ENCODE data around the gene MOB2.

The MOB2 gene

GRCh38 chr11:1484695-1485503, 1.7 kb downstream of the MOB2 start:
- no peak for DNase-seq

DNA sequence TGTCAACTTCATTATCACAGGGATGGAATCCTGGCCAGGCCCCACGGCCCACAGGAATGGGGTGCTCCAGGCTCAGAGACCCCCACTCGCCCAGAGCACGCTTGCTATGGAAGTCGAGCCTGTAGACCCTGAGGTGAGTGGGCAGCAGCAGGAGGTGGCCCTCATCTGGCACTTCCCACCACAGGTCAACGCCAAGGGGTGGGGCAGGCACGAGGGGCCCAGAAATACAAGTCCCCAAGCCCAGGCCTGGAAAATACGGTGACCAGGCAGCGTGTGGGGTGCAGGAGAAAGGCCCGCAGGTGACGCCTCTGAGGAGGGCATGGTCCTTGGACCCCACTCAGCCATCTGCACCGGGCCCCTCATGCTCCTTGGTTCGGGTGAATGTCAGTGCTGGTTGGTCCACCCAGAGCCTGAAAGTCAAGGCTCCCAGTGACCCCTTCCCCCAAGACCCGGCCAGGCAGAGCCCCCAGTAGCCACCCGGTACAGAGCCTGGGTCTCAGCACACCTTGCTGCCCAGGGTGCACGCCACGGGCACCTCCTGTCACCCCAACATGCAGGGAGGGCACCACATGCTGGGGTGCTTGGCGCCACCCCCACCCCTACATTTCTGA, 2.4 kb downstream of the MOB2 start:
- DNase-seq: no peak

- no peak for DNase-seq
These were observed 3.1 kb downstream of the MOB2 start for GRCh38 chr11:1483445-1483961.

GRCh38 chr11:1482581-1483444, 3.8 kb downstream of the MOB2 start:
- no peak for DNase-seq

DNA sequence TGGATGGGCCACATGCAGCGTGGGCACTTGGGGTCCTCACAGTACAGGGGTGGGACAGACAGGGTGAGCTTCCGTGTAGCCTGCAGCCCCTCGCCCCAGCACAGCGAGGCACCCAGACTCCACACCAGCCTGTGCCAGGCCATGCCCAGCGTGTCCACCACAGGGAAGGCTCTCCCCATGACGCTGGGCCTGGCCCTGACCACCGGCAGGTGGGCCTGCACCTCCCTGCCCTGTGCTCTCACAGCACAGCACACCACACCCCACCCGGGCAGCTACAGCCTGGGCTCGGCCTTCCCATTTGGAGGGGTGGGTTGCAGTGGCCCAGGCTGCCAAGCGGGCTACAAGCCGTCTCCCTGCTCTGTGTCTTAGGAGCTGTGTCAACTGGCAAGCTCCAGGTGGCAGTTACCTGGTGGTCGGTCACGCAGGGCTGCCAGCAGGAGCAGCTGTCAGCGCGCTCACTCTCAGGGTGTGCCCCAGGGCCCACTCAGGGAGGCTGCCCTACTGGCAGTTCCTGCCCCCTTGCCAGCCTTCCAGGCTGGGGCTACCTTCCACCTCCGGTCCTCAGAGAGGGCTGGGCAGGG, 4.6 kb downstream of the MOB2 start:
- DNase-seq: peak; percentile 57

DNA sequence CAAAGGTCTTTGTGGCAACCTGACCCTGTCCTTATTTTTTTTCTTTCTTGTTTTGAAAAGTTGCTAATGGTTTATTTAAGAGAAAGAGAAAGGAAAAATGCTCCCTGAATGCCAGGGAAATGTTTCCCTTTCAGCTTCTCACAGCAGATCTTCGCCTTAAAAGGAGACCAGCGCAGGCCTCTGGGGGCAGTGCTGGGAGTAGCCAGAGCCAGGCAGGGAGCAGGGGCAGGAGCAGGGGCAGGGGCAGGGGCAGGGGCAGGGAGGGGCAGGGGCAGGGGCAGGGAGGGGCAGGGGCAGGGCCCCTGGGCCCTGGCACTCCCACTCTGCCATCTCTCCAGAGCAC, 5.1 kb downstream of the MOB2 start:
- no peak for DNase-seq

DNA sequence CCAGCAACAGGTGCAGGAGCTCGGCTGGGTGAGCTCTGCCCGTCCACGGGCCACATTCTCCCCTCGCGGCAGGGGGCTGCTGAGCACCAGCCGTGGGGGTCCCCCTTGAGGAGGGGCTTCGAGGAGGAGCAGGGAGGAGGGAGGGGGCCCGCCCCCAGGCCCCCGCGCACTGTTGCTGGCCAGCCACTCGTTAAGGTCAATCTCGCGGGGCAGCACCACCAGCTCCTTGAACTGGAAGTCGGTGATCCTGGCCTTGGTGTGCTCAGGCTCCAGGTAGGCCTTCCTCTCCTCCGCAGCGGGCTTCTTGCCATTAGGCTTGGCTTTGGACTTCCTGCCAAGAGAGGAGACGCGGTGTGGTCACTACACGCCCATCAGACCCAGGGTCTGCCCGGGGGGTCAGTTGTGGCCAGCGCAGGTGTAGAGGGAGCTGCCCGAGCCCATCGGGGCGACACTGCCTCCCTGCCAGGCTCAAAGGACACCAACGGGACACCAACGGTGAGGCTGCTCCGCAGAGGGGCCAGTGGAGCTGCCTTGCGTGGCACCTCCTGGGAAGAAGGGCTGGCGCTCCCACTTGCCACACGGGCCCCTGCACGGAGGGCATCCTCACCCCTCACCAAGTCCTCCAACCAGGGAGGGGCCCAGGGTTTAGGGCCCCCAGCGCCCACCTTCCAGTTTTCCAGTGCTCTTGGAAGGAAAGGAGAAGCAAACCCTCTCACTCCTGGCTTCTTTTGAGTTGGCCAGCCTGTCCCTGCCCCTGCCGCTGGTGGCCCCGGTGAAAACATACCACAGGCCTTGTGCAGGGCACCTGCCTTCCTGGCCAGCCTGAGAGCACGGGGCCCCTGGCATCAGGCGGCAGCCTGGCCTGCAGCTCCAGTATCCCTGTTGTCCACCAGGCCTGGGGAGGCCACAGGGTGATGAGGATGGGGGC, 5.8 kb downstream of the MOB2 start:
- DNase-seq: no peak

DNA sequence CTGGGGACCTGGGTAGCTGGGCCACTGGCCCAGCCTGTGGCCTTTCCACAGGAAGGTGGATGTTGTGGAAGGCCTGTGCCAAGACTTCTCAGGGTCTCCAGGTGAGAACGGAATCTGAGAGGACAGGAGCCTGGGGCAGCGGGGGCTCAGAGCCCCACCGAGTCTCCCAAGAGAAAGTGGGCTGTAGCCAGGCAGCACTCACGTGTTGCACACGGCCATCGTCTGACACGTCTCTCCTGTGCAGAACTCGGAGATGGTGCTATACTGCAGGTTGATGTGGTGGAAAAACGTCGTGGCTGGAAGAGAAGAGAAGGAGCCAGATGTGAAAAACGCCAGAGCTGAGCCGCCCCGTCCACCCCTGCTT, 6.4 kb downstream of the MOB2 start:
- DNase-seq: no peak

- no peak for DNase-seq
These were observed 6.9 kb downstream of the MOB2 start for GRCh38 chr11:1479678-1480118.

DNA sequence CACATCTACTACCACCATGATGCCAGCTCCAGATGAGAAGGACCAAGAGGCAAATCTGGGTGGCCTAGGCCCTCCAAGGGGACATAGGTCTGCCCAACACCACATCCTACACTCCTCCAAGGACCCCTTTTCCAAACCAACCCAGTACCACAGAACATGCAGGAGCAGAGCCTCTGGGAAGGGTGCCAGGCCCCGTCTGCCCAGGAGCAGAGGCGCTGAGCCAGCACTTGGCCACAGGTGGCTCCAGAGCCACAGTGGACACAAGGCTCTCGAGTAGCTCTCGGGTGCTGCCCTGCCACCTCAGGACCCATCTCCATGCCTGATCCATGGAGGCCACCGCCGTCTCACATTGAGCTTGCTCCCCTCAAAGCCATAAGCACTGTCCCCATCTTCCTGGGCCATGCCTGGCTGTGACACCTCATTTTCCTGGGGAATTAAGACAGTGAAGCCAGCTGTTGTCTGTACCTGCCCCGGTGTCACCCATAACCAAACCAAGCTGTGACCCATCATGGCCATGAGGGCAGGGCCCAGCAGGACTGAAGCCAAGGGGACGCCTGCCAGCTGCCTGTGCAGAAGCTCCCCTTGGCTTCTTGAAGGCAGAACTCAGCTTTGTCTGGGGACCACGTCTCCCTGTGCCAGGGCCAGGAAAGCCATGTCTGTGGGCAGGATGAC, 7.4 kb downstream of the MOB2 start:
- DNase-seq: no peak

DNA sequence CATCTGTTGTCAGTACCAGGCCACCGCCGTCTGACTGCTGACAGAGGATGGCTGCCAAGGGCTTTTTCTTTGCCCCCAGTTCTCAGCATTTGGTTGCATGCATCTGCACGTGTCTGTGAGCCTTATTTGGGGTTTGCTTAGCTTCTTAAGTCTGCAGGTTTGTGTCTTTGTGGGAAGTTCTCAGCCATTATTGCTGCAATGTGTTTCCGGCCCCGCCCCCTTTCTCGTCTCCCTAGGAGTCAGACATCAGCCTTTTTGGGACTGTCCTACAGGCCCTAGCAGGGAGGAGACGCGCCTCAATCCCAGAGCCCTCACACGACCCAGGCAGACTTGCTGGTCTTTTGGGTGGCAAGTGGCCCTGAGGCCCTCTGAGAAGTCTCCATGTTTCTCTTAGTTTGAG, 8.0 kb downstream of the MOB2 start:
- DNase-seq: no peak

- DNase-seq: no peak
These were observed 8.6 kb downstream of the MOB2 start for GRCh38 chr11:1478011-1478410.

GRCh38 chr11:1476940-1477736, 9.4 kb downstream of the MOB2 start:
- no peak for DNase-seq

DNA sequence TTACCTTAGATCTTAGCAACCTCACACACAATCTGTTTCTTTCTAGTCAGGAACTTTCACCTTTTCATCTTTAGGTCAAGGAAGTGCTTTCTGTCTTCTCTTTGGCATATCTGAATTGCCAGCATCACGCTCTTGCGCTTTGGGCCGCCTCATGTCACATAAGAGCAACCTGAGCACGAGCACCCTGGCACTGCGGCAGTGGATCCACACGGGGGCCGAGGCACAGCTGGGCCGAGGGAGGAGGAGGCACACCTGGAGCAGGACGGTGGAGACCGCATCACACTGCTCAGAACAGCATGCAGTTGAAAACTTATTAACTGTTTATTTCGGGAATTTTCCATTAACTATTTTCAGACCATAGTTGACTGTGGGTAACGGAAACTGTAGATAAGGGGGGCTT, 10.7 kb downstream of the MOB2 start:
- DNase-seq: no peak

- no peak for DNase-seq
These were observed 12.8 kb downstream of the MOB2 start for GRCh38 chr11:1473786-1474185.

- DNase-seq: no peak
These were observed 13.5 kb downstream of the MOB2 start for GRCh38 chr11:1473011-1473628.

DNA sequence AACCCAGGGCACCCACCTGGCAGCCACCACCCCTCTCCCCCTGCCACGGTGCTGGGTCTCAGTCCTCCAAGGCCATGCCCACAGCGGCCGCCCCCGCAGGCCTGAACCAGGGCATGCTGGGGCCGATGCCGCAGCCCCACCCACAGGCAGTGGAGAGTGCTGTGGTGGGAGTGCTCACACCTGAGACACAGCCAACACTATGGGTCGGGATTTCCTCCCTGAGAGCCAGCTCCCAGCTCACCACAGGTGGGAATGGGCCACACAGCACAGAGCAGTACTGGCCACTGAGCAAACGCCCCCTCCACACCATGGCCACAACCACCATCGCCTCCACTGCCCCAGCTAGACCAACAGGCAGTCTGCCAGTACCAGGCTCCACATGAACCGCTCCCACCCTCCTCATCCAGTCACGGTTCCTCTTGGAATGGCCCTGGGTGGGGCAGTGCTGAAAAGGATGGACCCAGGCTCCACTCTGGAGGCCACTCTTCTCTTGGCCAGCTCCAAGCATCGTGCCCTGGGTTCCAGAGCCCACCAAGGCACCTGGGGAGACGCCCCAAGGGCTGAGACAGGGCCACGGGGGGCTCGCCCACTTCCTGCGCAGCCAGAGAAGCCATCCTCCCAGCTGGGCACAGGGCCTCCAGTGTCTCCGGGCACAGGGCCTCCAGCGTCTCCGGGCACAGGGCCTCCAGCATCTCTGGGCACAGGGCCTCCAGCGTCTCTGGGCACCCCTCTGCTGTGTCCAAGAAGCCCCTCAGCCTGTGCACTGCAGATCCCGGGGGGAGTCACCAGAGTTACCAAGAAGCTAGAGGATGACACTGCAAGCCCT, 14.2 kb downstream of the MOB2 start:
- DNase-seq: no peak

DNA sequence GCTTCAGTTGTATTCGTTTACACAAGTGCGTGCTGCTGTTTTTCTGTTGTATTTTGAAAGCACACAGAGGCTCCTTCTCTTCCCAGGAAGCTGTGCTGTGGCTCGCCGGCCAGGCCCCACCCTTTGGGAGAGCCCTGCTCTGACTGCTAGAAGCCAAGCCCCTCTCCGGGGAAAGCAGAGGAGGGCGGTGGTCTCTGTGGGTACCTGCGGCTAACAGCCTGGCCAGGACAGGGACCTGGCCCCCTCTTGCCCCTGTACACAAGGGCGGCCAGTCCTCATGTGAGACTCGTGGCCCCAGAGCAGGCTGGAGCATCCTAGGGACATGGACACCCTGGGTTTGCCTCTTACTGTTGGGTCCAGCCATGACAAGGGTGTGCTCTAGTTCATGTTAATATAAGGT, 14.8 kb downstream of the MOB2 start:
- DNase-seq: no peak
